Stimulated activated effector memory CD8-positive, alpha-beta T cell treated with anti-CD3 and anti-CD28 coated beads, Interleukin-12 subunit alpha, Interleukin-12 subunit beta, amount 100 ng/mL, for 72 hours (primary cell): Measurements from ENCODE around the gene DLL4.

ENCODE experiments used
- ATAC-seq: fragments of 150-1000 bp; cut with Tn5 transposase; 2 replicates; pipeline ENCODE4 v1.10.0; 2021
- DNase-seq, 2 donors: peaks; one replicate each; pipeline ENCODE4 v3.0.0; 2021 to 2022; ENCODE audit warnings: low spot score in 2 of 2
- H3K27ac Mint-ChIP-seq: one replicate; pipeline ENCODE4 v1.8.0; 2022; ENCODE audit warnings: mild to moderate bottlenecking, mixed read lengths
- H3K36me3 Mint-ChIP-seq: one replicate; pipeline ENCODE4 v1.8.0; 2022; ENCODE audit warnings: mild to moderate bottlenecking, mixed read lengths
- H3K4me1 Mint-ChIP-seq: one replicate; pipeline ENCODE4 v1.8.0; 2022; ENCODE audit warnings: mixed read lengths
- H3K4me3 Mint-ChIP-seq: one replicate; pipeline ENCODE4 v1.8.0; 2022; ENCODE audit warnings: mild to moderate bottlenecking, mixed read lengths
- H3K9me3 Mint-ChIP-seq: one replicate; pipeline ENCODE4 v1.8.0; 2022; ENCODE audit warnings: mixed read lengths

Gene DLL4

GRCh38 chr15:40901053-40901443, 28.1 kb upstream of the DLL4 start:
- peaks cover 38% of the 10 kb centered on the region for H3K4me1 Mint-ChIP-seq

GRCh38 chr15:40902605-40903561, 26.3 kb upstream of the DLL4 start:
- ATAC-seq, result no peak
- DNase-seq, result no peak
- Mint-ChIP-seq H3K4me3 (no peak overlapping the region), H3K4me1 (peaks cover 46% of the 10 kb centered on the region), H3K36me3 (peaks cover 59% of the 10 kb centered on the region), H3K9me3 (no peaks in the 10 kb centered on the region), H3K27ac (no peak overlapping the region)

More at GRCh38 chr15:40901053-40901443, 28.1 kb upstream of the DLL4 start:
- H3K4me3 Mint-ChIP-seq, result no peak overlapping the region
- peaks cover 77% of the 10 kb centered on the region for H3K36me3 Mint-ChIP-seq
- no peaks in the 10 kb centered on the region for H3K9me3 Mint-ChIP-seq
- H3K27ac Mint-ChIP-seq, result no peak overlapping the region
- no peak for ATAC-seq
- no peak for DNase-seq

- H3K4me3 Mint-ChIP-seq, result no peak overlapping the region
- peak overlapping the region; percentile 65 for H3K27ac Mint-ChIP-seq
- H3K4me1 Mint-ChIP-seq, result peaks cover 52% of the 10 kb centered on the region
- no peak for ATAC-seq
- peaks cover 46% of the 10 kb centered on the region for H3K36me3 Mint-ChIP-seq
- DNase-seq, result no peak
- H3K9me3 Mint-ChIP-seq, result no peaks in the 10 kb centered on the region
These were observed 24.5 kb upstream of the DLL4 start for GRCh38 chr15:40904552-40905201.

- Mint-ChIP-seq H3K27ac (peak overlapping the region; percentile 94), H3K4me1 (peaks cover 44% of the 10 kb centered on the region)
- ATAC-seq, result peak; percentile 87
These were observed 22.8 kb upstream of the DLL4 start for GRCh38 chr15:40906091-40906990.

GRCh38 chr15:40906991-40907802, 21.9 kb upstream of the DLL4 start:
- peaks cover 44% of the 10 kb centered on the region for H3K4me1 Mint-ChIP-seq

More at GRCh38 chr15:40906091-40906990, 22.8 kb upstream of the DLL4 start:
- H3K36me3 Mint-ChIP-seq, result peaks cover 37% of the 10 kb centered on the region
- H3K4me3 Mint-ChIP-seq, result peak overlapping the region; percentile 79
- H3K9me3 Mint-ChIP-seq, result no peaks in the 10 kb centered on the region
- DNase-seq, result peak; percentile 76 to 91

GRCh38 chr15:40908095-40908494, 21.0 kb upstream of the DLL4 start:
- ATAC-seq, result no peak
- no peak for DNase-seq
- H3K9me3 Mint-ChIP-seq, result no peaks in the 10 kb centered on the region
- peaks cover 35% of the 10 kb centered on the region for H3K4me1 Mint-ChIP-seq
- peak overlapping the region; percentile 79 for H3K4me3 Mint-ChIP-seq
- peaks cover 20% of the 10 kb centered on the region for H3K36me3 Mint-ChIP-seq
- H3K27ac Mint-ChIP-seq, result peak overlapping the region; percentile 94

More at GRCh38 chr15:40906991-40907802, 21.9 kb upstream of the DLL4 start:
- Mint-ChIP-seq H3K9me3 (no peaks in the 10 kb centered on the region), H3K27ac (peak overlapping the region; percentile 94), H3K36me3 (peaks cover 29% of the 10 kb centered on the region), H3K4me3 (peak overlapping the region; percentile 79)
- DNase-seq (peak in 1 of 2 donors; percentile 76), ATAC-seq (peak; percentile 33)

- no peak overlapping the region for H3K4me3 Mint-ChIP-seq
- DNase-seq (no peak), ATAC-seq (no peak)
- no peaks in the 10 kb centered on the region for H3K9me3 Mint-ChIP-seq
- peak overlapping the region; percentile 50 for H3K27ac Mint-ChIP-seq
- H3K36me3 Mint-ChIP-seq, result peaks cover 1% of the 10 kb centered on the region
- peaks cover 16% of the 10 kb centered on the region for H3K4me1 Mint-ChIP-seq
These were observed 19.2 kb upstream of the DLL4 start for GRCh38 chr15:40909662-40910630.

- Mint-ChIP-seq H3K4me1 (peaks cover 16% of the 10 kb centered on the region), H3K27ac (peak overlapping the region; percentile 8), H3K9me3 (no peaks in the 10 kb centered on the region), H3K4me3 (no peak overlapping the region), H3K36me3 (no peaks in the 10 kb centered on the region)
- no peak for ATAC-seq
- no peak for DNase-seq
These were observed 18.0 kb upstream of the DLL4 start for GRCh38 chr15:40911141-40911540.

GRCh38 chr15:40911693-40912092, 17.4 kb upstream of the DLL4 start:
- DNase-seq (no peak), ATAC-seq (no peak)
- Mint-ChIP-seq H3K4me1 (peaks cover 16% of the 10 kb centered on the region), H3K9me3 (no peaks in the 10 kb centered on the region), H3K36me3 (no peaks in the 10 kb centered on the region), H3K27ac (peak overlapping the region; percentile 8), H3K4me3 (no peak overlapping the region)

- Mint-ChIP-seq H3K9me3 (no peaks in the 10 kb centered on the region), H3K36me3 (no peaks in the 10 kb centered on the region), H3K27ac (no peak overlapping the region), H3K4me3 (no peak overlapping the region), H3K4me1 (peaks cover 10% of the 10 kb centered on the region)
- ATAC-seq (no peak), DNase-seq (no peak)
These were observed 16.7 kb upstream of the DLL4 start for GRCh38 chr15:40912478-40912877.

- H3K36me3 Mint-ChIP-seq, result no peaks in the 10 kb centered on the region
- H3K4me3 Mint-ChIP-seq, result no peak overlapping the region
- no peaks in the 10 kb centered on the region for H3K9me3 Mint-ChIP-seq
- H3K4me1 Mint-ChIP-seq, result no peaks in the 10 kb centered on the region
- H3K27ac Mint-ChIP-seq, result peak overlapping the region; percentile 26
- ATAC-seq, result no peak
- no peak for DNase-seq
These were observed 15.1 kb upstream of the DLL4 start for GRCh38 chr15:40914013-40914412.

GRCh38 chr15:40914486-40914885, 14.7 kb upstream of the DLL4 start:
- no peak overlapping the region for H3K4me3 Mint-ChIP-seq
- H3K36me3 Mint-ChIP-seq, result no peaks in the 10 kb centered on the region
- DNase-seq (no peak), ATAC-seq (no peak)
- no peaks in the 10 kb centered on the region for H3K4me1 Mint-ChIP-seq
- H3K27ac Mint-ChIP-seq, result peak overlapping the region; percentile 26
- H3K9me3 Mint-ChIP-seq, result no peaks in the 10 kb centered on the region

GRCh38 chr15:40915116-40915661, 14.0 kb upstream of the DLL4 start:
- no peaks in the 10 kb centered on the region for H3K9me3 Mint-ChIP-seq
- no peak overlapping the region for H3K4me3 Mint-ChIP-seq
- no peak for ATAC-seq
- H3K27ac Mint-ChIP-seq, result no peak overlapping the region
- H3K4me1 Mint-ChIP-seq, result no peaks in the 10 kb centered on the region
- H3K36me3 Mint-ChIP-seq, result no peaks in the 10 kb centered on the region
- no peak for DNase-seq
